ENCODE measurements around the gene RABGAP1L.

RABGAP1L gene

GRCh38 chr1:174703309-174703708, 544.0 kb downstream of the RABGAP1L start:
- POLR2A ChIA-PET, result no interaction called here
- Histone ChIP-seq H3K4me1 (ENCODE audit: control insufficient read depth, insufficient read depth, low read length) (no peaks in the 10 kb centered on the region), H3K9me3 (ENCODE audit: control insufficient read depth, insufficient read depth, low read depth, low read length) (no peaks in the 10 kb centered on the region), H3K36me3 (ENCODE audit: control insufficient read depth in 2 of 2, insufficient read depth in 1 of 2, low read length in 2 of 2) (no peaks in the 10 kb centered on the region), H3K27ac (ENCODE audit: extremely low read depth, low read depth, low read length) (no peak overlapping the region), H3K4me3 (ENCODE audit: low read depth, low read length) (no peak overlapping the region)
- TF ChIP-seq, protein P1, sequence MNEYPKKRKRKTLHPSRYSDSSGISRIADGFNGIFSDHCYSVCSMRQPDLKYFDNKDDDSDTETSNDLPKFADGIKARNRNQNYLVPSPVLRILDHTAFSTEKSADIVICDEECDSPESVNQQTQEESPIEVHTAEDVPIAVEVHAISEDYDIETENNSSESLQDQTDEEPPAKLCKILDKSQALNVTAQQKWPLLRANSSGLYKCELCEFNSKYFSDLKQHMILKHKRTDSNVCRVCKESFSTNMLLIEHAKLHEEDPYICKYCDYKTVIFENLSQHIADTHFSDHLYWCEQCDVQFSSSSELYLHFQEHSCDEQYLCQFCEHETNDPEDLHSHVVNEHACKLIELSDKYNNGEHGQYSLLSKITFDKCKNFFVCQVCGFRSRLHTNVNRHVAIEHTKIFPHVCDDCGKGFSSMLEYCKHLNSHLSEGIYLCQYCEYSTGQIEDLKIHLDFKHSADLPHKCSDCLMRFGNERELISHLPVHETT (tag by site-specific recombination; IDR thresholded peaks at IDR 0.05), result no peak
- TF ChIP-seq ZNF530 (tag by site-specific recombination; IDR thresholded peaks at IDR 0.05; ENCODE audit: low read depth), result no peak
- TF ChIP-seq, protein P2, sequence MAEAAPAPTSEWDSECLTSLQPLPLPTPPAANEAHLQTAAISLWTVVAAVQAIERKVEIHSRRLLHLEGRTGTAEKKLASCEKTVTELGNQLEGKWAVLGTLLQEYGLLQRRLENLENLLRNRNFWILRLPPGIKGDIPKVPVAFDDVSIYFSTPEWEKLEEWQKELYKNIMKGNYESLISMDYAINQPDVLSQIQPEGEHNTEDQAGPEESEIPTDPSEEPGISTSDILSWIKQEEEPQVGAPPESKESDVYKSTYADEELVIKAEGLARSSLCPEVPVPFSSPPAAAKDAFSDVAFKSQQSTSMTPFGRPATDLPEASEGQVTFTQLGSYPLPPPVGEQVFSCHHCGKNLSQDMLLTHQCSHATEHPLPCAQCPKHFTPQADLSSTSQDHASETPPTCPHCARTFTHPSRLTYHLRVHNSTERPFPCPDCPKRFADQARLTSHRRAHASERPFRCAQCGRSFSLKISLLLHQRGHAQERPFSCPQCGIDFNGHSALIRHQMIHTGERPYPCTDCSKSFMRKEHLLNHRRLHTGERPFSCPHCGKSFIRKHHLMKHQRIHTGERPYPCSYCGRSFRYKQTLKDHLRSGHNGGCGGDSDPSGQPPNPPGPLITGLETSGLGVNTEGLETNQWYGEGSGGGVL (tag by site-specific recombination; IDR thresholded peaks at IDR 0.05), result no peak
- CTCF ChIA-PET, result no interaction called here

DNA sequence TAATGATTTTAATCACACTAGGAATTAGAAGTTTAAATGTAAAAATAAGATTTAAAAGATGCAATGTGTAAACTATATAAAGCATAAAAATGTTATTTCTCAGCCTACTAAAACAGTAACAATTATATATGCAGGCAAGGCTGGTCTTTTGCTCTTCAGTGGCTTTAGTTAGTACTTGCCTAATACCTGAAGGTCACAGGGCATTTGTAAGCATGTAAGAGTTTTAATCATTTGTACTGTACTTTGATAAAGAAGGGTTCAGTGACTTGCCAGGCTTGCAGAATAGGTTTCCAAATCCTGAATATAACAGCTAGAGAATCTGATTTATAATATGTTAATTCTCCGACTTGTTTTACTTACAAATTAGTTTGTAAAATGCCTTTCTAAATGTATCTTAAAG, 545.0 kb downstream of the RABGAP1L start:
- POLR2A ChIA-PET, result no interaction called here
- H3K4me3 ChIP-seq (ENCODE audit: low read depth, low read length), result no peak overlapping the region
- TF ChIP-seq ZNF776 (tag by site-specific recombination; IDR thresholded peaks at IDR 0.05; ENCODE audit: borderline replicate concordance) (no peak), ZNF404 (tag by site-specific recombination; IDR thresholded peaks at IDR 0.05) (no peak), HOXD13 (CRISPR knock-in tag; IDR thresholded peaks at IDR 0.05; ENCODE audit: borderline replicate concordance) (no peak), ZNF529 (tag by site-specific recombination; IDR thresholded peaks at IDR 0.05; ENCODE audit: insufficient replicate concordance) (no peak), ZNF18 (tag by site-specific recombination; IDR thresholded peaks at IDR 0.05) (no peak), ZNF837 (tag by site-specific recombination; IDR thresholded peaks at IDR 0.05) (no peak), ZNF830 (tag by site-specific recombination; IDR thresholded peaks at IDR 0.05; ENCODE audit: low read depth) (no peak), ZNF555 (tag by site-specific recombination; conservative IDR thresholded peaks at IDR 0.05) (no peak), ZNF211 (tag by site-specific recombination; IDR thresholded peaks at IDR 0.05; ENCODE audit: low read depth) (no peak), ZNF843 (tag by site-specific recombination; IDR thresholded peaks at IDR 0.05) (no peak), SP2 (tag by site-specific recombination; IDR thresholded peaks at IDR 0.05) (no peak), ZNF548 (tag by site-specific recombination; IDR thresholded peaks at IDR 0.05) (no peak), ZNF660 (tag by site-specific recombination; IDR thresholded peaks at IDR 0.05) (no peak)
- TF ChIP-seq, protein P1 (tag by site-specific recombination; IDR thresholded peaks at IDR 0.05), result no peak
- TF ChIP-seq, protein P3, sequence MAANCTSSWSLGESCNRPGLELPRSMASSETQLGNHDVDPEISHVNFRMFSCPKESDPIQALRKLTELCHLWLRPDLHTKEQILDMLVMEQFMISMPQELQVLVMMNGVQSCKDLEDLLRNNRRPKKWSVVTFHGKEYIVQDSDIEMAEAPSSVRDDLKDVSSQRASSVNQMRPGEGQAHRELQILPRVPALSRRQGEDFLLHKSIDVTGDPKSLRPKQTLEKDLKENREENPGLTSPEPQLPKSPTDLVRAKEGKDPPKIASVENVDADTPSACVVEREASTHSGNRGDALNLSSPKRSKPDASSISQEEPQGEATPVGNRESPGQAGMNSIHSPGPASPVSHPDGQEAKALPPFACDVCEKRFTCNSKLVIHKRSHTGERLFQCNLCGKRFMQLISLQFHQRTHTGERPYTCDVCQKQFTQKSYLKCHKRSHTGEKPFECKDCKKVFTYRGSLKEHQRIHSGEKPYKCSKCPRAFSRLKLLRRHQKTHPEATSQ (tag by site-specific recombination; IDR thresholded peaks at IDR 0.05), result no peak
- H3K4me1 ChIP-seq (ENCODE audit: control insufficient read depth, insufficient read depth, low read length), result no peaks in the 10 kb centered on the region
- no peaks in the 10 kb centered on the region for H3K36me3 ChIP-seq (ENCODE audit: control insufficient read depth in 2 of 2, insufficient read depth in 1 of 2, low read length in 2 of 2)
- no peak overlapping the region for H3K27ac ChIP-seq (ENCODE audit: extremely low read depth, low read depth, low read length)
- H3K9me3 ChIP-seq (ENCODE audit: control insufficient read depth, insufficient read depth, low read depth, low read length), result no peaks in the 10 kb centered on the region
- CTCF ChIA-PET, result interaction anchor here (0.6 to 0.9 kb wide), 2 partner anchors 418 to 442 kb away, joined by 3 to 4 read pairs; no protein-coding TSS in a partner anchor

All from HEK293 (cell line).